IPS-18a (cell line): Measurements from ENCODE around the gene GJA4.

ENCODE experiments used
- H3K27ac ChIP-seq: one replicate; pipeline ENCODE4 v1.5.1; 2013; ENCODE audit warnings: low read length
- H3K27me3 ChIP-seq: one replicate; pipeline ENCODE4 v1.6.1; 2013; ENCODE audit warnings: mild to moderate bottlenecking, low read length; ENCODE audit not compliant: control insufficient read depth, insufficient read depth
- H3K36me3 ChIP-seq: one replicate; pipeline ENCODE4 v1.6.1; 2013; ENCODE audit warnings: low read depth, low read length; ENCODE audit not compliant: control insufficient read depth
- H3K4me1 ChIP-seq: one replicate; pipeline ENCODE4 v1.6.1; 2013; ENCODE audit warnings: low read depth, low read length; ENCODE audit not compliant: control insufficient read depth
- H3K4me3 ChIP-seq: one replicate; pipeline ENCODE4 v1.5.1; 2013; ENCODE audit warnings: low read length
- H3K9ac ChIP-seq: one replicate; pipeline ENCODE4 v1.6.1; 2013; ENCODE audit warnings: mild to moderate bottlenecking, low read length, moderate library complexity
- H3K9me3 ChIP-seq: one replicate; pipeline ENCODE4 v1.6.1; 2013; ENCODE audit warnings: low read depth, low read length; ENCODE audit not compliant: control insufficient read depth

Gene GJA4

DNA sequence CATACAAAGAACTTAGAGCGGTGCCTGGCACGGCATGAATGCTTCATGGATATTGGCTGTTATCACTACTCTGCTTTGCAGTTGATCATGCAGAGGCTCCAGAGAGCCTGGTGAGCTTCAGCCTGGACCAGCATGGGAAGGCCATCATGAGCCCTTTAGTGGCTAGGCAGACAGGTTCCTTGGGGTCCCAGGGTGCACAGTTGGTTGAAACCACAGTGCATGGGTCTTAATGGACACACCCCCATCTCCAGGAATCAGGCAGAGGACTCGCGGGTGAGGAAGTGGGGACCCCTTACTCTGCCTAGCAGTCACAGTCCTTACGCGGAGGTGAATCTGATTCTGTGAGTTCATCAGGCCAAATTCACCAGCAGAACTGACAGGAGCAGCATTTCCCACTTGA, 36.8 kb upstream of the GJA4 start:
- Histone ChIP-seq H3K4me3 (no peak overlapping the region), H3K9ac (no peak overlapping the region), H3K27ac (no peak overlapping the region), H3K36me3 (no peaks in the 10 kb centered on the region), H3K4me1 (peaks cover 6% of the 10 kb centered on the region), H3K27me3 (no peaks in the 10 kb centered on the region), H3K9me3 (no peaks in the 10 kb centered on the region)

DNA sequence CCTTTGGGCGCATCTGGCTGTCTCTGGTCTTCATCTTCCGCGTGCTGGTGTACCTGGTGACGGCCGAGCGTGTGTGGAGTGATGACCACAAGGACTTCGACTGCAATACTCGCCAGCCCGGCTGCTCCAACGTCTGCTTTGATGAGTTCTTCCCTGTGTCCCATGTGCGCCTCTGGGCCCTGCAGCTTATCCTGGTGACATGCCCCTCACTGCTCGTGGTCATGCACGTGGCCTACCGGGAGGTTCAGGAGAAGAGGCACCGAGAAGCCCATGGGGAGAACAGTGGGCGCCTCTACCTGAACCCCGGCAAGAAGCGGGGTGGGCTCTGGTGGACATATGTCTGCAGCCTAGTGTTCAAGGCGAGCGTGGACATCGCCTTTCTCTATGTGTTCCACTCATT, 35.4 kb upstream of the GJA4 start:
- no peak overlapping the region for H3K27ac ChIP-seq
- H3K4me1 ChIP-seq = peaks cover 6% of the 10 kb centered on the region
- no peak overlapping the region for H3K9ac ChIP-seq
- H3K9me3 ChIP-seq = no peaks in the 10 kb centered on the region
- no peaks in the 10 kb centered on the region for H3K27me3 ChIP-seq
- H3K4me3 ChIP-seq = no peak overlapping the region
- H3K36me3 ChIP-seq = no peaks in the 10 kb centered on the region

DNA sequence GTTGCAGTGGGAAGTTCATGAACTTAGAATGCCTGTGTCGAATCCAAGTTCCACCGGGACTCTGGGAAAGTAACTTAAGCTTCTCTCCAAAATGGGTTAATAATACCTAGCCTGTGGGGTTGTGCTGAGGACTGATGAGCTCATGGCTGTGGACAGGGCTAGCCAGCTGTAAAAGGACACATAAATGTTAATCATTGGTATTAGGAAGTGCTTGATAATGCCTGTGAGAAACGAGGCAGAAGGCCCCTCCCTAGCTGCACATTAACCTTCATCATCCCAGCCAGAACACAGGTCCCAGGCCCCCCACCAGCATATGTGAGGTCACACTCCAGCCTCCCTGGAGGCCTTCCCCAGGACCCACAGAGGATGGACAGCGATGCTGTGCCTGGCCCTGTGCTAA, 34.0 kb upstream of the GJA4 start:
- Histone ChIP-seq H3K27ac (no peak overlapping the region), H3K9ac (no peak overlapping the region), H3K9me3 (no peaks in the 10 kb centered on the region), H3K36me3 (no peaks in the 10 kb centered on the region), H3K27me3 (no peaks in the 10 kb centered on the region), H3K4me1 (peaks cover 12% of the 10 kb centered on the region), H3K4me3 (no peak overlapping the region)

DNA sequence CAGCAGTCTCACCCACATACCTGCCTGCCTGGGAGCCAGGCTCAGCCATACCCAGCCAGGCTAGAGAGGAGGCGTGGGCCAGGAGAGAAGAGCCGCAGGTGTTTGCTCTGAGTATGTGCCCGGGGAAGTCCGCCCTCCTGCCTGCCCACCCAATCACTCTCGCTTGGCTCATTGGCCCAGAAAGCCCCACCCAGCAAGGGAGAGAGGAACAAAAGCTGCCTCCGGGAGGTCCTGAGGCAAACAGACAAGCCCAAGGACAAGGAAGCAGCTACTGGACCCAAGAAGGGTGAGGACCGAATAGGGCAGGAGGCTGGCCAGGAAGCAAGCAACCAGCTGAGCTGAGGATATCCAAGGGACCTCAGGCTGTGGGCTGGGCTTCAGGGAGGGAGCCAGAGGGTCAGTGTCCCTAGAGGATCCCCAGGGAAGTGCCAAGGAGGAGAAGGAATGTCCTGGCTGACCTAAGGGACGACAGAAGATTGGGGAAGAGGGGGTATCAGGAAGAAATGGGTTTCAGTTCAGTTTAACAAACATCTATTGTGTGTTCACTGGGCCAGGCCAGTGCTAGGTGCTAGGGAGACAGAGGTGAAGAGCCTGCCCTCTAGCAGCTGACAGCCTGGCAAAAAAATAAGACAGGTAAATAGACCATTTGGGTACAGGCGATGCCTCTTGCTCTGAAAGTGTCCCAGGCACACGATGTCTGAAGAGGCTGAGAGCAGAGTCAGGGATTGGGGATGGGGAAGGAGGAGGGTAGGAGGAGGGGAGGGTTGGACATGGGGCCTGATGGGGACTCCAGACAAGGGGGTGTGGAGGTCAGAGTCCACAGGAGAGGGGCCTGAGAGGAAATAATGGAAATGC, 33.1 kb upstream of the GJA4 start, which contains the start of gene GJB4:
Gene GJB4, plus strand, starts transcription at position 238 of the 855 bp plus-strand sequence. CDS start 1,515 bp downstream, outside the sequence.
- H3K4me1 ChIP-seq = peaks cover 12% of the 10 kb centered on the region
- H3K9me3 ChIP-seq = no peaks in the 10 kb centered on the region
- H3K27ac ChIP-seq = no peak within 1 kb of the TSS
- H3K27me3 ChIP-seq = no peaks in the 10 kb centered on the region
- no peaks in the 10 kb centered on the region for H3K36me3 ChIP-seq
- H3K4me3 ChIP-seq = no peak within 1 kb of the TSS
- H3K9ac ChIP-seq = no peak within 1 kb of the TSS

DNA sequence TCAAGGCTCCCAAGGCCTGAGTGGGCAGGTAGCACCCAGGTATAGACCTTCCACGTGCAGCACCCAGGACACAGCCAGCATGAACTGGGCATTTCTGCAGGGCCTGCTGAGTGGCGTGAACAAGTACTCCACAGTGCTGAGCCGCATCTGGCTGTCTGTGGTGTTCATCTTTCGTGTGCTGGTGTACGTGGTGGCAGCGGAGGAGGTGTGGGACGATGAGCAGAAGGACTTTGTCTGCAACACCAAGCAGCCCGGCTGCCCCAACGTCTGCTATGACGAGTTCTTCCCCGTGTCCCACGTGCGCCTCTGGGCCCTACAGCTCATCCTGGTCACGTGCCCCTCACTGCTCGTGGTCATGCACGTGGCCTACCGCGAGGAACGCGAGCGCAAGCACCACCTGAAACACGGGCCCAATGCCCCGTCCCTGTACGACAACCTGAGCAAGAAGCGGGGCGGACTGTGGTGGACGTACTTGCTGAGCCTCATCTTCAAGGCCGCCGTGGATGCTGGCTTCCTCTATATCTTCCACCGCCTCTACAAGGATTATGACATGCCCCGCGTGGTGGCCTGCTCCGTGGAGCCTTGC, 31.5 kb upstream of the GJA4 start:
- no peaks in the 10 kb centered on the region for H3K36me3 ChIP-seq
- no peaks in the 10 kb centered on the region for H3K9me3 ChIP-seq
- H3K27ac ChIP-seq = no peak overlapping the region
- H3K9ac ChIP-seq = no peak overlapping the region
- no peaks in the 10 kb centered on the region for H3K27me3 ChIP-seq
- no peak overlapping the region for H3K4me3 ChIP-seq
- H3K4me1 ChIP-seq = peaks cover 12% of the 10 kb centered on the region

DNA sequence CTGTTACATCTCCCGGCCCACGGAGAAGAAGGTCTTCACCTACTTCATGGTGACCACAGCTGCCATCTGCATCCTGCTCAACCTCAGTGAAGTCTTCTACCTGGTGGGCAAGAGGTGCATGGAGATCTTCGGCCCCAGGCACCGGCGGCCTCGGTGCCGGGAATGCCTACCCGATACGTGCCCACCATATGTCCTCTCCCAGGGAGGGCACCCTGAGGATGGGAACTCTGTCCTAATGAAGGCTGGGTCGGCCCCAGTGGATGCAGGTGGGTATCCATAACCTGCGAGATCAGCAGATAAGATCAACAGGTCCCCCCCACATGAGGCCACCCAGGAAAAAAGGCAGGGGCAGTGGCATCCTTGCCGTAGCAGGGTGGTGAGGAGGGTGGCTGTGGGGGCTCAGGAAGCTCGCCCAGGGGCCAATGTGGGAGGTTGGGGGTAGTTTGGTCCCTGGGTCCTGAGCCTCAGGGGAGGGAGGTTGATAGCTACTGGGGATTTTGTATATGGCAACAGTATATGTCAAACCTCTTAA, 31.0 kb upstream of the GJA4 start:
- H3K9ac ChIP-seq = no peak overlapping the region
- peaks cover 12% of the 10 kb centered on the region for H3K4me1 ChIP-seq
- no peak overlapping the region for H3K27ac ChIP-seq
- H3K36me3 ChIP-seq = no peaks in the 10 kb centered on the region
- H3K27me3 ChIP-seq = no peaks in the 10 kb centered on the region
- no peak overlapping the region for H3K4me3 ChIP-seq
- no peaks in the 10 kb centered on the region for H3K9me3 ChIP-seq

DNA sequence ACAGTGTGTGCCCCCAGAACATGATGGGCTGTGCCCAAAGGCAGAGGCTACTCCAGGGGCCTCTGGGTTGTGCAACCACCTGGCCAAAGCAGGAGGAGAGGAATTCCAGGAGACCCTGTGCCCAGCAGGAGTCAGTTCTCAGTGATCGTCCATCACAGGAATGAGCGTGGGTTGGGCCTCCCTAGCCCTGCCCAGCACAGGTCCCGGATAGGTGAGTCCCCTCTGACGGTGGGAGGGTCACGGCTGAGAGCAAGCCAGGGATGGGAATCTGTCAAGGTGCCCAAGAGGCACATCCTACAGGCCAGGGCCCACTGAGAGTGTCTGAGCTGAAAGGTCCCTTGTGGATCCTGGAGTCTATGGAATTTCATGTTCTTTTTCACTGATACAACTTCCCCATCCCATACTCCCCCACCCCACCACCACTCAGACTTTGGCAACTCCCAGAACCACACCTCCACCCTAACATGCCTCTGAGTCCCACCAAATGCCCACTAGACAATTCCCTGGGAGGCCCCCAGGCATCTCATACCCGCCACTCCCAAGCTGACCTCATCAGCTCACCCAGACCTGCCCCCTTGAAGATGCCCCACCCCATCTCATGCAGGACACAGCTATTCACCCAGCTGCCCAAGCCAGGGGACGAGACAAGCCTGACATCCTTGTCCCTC, 30.2 kb upstream of the GJA4 start:
- Histone ChIP-seq H3K36me3 (no peaks in the 10 kb centered on the region), H3K9ac (no peak overlapping the region), H3K4me1 (peaks cover 12% of the 10 kb centered on the region), H3K4me3 (no peak overlapping the region), H3K9me3 (no peaks in the 10 kb centered on the region), H3K27me3 (no peaks in the 10 kb centered on the region), H3K27ac (no peak overlapping the region)

DNA sequence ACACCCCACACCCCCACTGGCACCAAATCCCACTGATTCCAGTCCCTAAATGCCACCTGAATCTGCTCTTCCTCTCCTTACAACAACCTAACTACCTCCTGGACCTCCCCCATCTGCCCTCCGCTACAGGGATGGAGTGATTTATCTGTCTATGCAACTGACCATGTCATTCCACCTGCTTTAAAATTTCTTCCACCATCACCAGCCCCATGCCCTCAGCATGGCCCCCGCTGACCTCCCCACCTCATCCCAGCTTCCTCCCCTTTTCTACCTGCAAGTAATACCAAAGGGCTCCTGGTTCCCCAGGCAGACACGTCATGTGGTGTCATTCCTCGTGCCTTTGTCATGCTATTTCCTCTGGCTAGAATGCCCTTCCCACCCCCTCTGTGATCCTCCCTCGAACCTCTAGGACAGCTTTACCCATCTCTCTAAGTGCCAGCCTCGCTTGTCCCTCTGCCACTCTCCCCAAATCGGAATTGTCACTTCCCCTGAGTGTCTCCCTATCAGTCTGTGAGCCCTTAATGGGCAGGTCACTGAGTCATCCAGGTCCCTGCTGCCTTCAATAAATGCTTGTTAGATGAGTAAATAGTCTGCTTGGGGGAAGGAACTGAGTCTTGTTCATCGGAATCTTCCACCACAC, 29.5 kb upstream of the GJA4 start:
- Histone ChIP-seq H3K27me3 (no peaks in the 10 kb centered on the region), H3K9ac (no peak overlapping the region), H3K9me3 (no peaks in the 10 kb centered on the region), H3K4me3 (no peak overlapping the region), H3K27ac (no peak overlapping the region), H3K4me1 (peaks cover 12% of the 10 kb centered on the region), H3K36me3 (no peaks in the 10 kb centered on the region)

DNA sequence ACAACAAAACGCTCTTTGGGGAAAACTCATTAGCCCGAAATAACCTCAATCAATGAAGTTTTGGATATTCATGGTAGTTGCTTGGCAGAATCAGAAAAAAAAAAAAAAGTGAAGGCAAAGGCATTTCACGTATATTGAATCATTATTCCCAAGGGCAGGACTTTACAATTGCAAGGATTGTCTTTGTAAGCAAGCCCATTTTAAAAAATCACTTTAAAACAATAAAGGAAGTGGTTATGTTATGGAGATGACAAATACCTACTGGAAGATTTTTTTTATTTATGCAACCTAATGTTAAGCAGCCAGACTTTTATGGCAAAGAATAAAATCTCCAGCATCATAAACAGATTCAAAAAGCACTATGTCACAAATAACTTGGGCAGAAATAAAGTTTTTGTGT, 23.9 kb upstream of the GJA4 start:
- no peaks in the 10 kb centered on the region for H3K4me1 ChIP-seq
- no peak overlapping the region for H3K27ac ChIP-seq
- H3K27me3 ChIP-seq = no peaks in the 10 kb centered on the region
- no peaks in the 10 kb centered on the region for H3K9me3 ChIP-seq
- no peaks in the 10 kb centered on the region for H3K36me3 ChIP-seq
- no peak overlapping the region for H3K4me3 ChIP-seq
- no peak overlapping the region for H3K9ac ChIP-seq

DNA sequence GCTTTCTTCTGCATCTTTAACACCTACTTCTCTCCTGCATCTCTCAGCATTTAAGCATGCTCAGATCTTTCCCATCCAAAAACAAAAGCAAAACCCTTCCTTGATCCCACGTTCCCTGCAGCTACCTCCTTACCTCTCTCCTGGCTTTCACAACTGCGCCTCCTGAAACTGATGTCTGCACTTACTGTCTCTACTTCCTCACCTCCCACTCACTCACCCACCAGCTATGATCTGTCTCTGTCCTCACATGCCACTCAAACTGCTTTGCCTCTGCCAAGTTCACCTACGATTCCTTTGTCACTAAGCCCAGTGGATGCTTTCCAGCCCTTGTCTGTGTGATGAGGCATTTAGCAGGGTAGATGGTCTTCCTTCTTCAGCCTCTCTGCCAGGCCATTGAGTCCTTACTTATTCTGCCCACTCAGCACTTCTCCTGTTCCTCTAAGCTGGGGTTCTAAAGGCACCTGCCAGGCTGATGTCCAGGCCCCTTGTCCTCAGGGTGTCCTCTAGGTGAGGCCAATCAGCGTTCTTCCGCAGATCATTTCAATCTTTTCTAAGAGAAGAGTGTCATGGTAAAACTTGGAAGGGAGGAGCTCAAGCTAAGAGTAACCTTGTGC, 21.8 kb upstream of the GJA4 start:
- Histone ChIP-seq H3K4me1 (no peaks in the 10 kb centered on the region), H3K36me3 (no peaks in the 10 kb centered on the region), H3K27me3 (no peaks in the 10 kb centered on the region), H3K9ac (no peak overlapping the region), H3K4me3 (no peak overlapping the region), H3K9me3 (no peaks in the 10 kb centered on the region), H3K27ac (no peak overlapping the region)
